GM23338 (cell line): ENCODE results near the gene UFD1. TPM values are rescaled to one million over a fixed set of nuclear protein-coding genes. Genes with fewer than 3 reads are reported as not detected.

Source experiments
- ETS1 ChIP-seq: IDR thresholded peaks from 2 replicates; pipeline ENCODE4 v1.6.1; 2016; ENCODE audit warnings: antibody characterized with exemption
- EZH2 ChIP-seq: fragments of 200-600 bp; sonication (generic); IDR thresholded peaks from one replicate; pipeline ENCODE4 v1.8.0; 2017; ENCODE audit warnings: antibody characterized with exemption, mild to moderate bottlenecking, low read depth; ENCODE audit not compliant: unreplicated experiment
- EZH2phosphoT487 ChIP-seq: fragments of 200-600 bp; sonication (generic); IDR thresholded peaks from one replicate; pipeline ENCODE4 v1.8.1; 2018; ENCODE audit warnings: antibody characterized with exemption; ENCODE audit not compliant: unreplicated experiment
- REST ChIP-seq: IDR thresholded peaks from one replicate; pipeline ENCODE4 v1.6.1; 2018; ENCODE audit warnings: antibody characterized with exemption; ENCODE audit not compliant: unreplicated experiment
- ZNF331 ChIP-seq: fragments of 250-450 bp; sonication (Bioruptor Pico); IDR thresholded peaks from 2 replicates; pipeline ENCODE4 v1.5.0; 2020; ENCODE audit warnings: low read depth, mild to moderate bottlenecking, moderate library complexity
- ZNF462 ChIP-seq: fragments of 250-450 bp; sonication (Bioruptor Pico); IDR thresholded peaks from 2 replicates; pipeline ENCODE4 v1.5.0; 2020; ENCODE audit warnings: mild to moderate bottlenecking, moderate library complexity
- polyA plus RNA-seq: library from polyadenylated mRNA; unstranded; fragments of >200 nt; fragmentation: Nextera tagmentation; extraction: Ambion mirVana; gene quantifications from 2 replicates; pipeline ENCODE4 v1.2.1, GENCODE V29; 2016
- total RNA-seq: library from RNA; depleted of rRNA; stranded (reverse); fragments of >200 nt; shearing (Covaris generic); gene quantifications from 2 replicates; pipeline ENCODE4 v1.2.3, GENCODE V29; 2014

Gene UFD1
- total and polyA plus RNA-seq, 2 experiments from 2014 or later = 53.5 to 93.8 TPM

- TF ChIP-seq ZNF462 (CRISPR knock-in tag) (no peak), EZH2 (no peak), ZNF331 (CRISPR knock-in tag) (no peak), EZH2phosphoT487 (no peak), REST (no peak), ETS1 (no peak)
Observed at GRCh38 chr22:19466126-19466716, 12.8 kb downstream of the UFD1 start (continued).
